Measurements from ENCODE around the gene ASL. TPM values are rescaled to one million over a fixed set of nuclear protein-coding genes. Genes with fewer than 3 reads are reported as not detected.
A peak's percentile ranks its signal among the peaks of the same experiment; 100 is the strongest.

ASL gene
- total RNA-seq, 1 experiment from 2014 or later: 56.5 TPM

GRCh38 chr7:66140924-66141323, 65.3 kb downstream of the ASL start:
- ChIA-PET POLR2A (interaction anchor here (0.8 to 1.7 kb wide), 3 partner anchors 9 to 353 kb away, joined by 3 to 12 read pairs (median 3); no protein-coding TSS in a partner anchor), CTCF (interaction anchor here (0.6 to 2.6 kb wide), 26 partner anchors 8 to 1125 kb away, joined by 3 to 9 read pairs (median 3); no protein-coding TSS in a partner anchor)
- no peak overlapping the region for H3K27ac Mint-ChIP-seq (ENCODE audit: low read depth, unreplicated experiment)
- peak; percentile 53 for TF ChIP-seq CTCF (IDR thresholded peaks at IDR 0.05; ENCODE audit: unreplicated experiment)
- peak; percentile 71 for DNase-seq (ENCODE audit: unreplicated experiment)
- intact Hi-C loops (cut with micrococcal nuclease): loop anchor here (1.0 kb wide), 1 partner anchor 352 kb away; no protein-coding TSS in a partner anchor
- no peak overlapping the region for H3K4me3 Mint-ChIP-seq (ENCODE audit: unreplicated experiment)
- no TSS peak for BruUV-seq (replicated peaks)
- peaks cover 19% of the 10 kb centered on the region for H3K4me1 Mint-ChIP-seq (ENCODE audit: insufficient read depth, unreplicated experiment)
- H3K9me3 Mint-ChIP-seq (ENCODE audit: unreplicated experiment): no peaks in the 10 kb centered on the region
- H3K27me3 Mint-ChIP-seq (ENCODE audit: insufficient read depth, unreplicated experiment): no peaks in the 10 kb centered on the region
- H3K36me3 Mint-ChIP-seq (ENCODE audit: insufficient read depth, unreplicated experiment): peaks cover 95% of the 10 kb centered on the region

DNA sequence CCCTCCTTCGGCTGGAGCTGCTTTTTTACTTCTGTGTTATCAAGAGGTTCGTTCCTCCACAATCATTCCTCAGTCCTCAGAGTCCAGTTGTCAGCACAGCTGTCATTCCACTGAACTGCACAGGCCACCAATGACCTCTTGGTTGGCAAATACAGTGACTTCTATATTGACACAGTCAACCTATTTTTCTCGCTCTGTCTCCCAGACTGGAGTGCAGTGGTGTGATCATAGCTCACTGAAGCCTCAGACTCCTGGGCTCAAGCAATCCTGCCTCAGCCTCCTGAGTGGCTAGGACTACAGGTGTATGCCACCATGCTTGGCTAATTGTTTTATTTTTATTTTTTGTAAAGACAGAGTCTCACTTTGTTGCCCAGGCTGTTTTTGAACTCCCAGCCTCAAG, 66.7 kb downstream of the ASL start:
- Mint-ChIP-seq H3K4me3 (ENCODE audit: unreplicated experiment) (no peak overlapping the region), H3K27ac (ENCODE audit: low read depth, unreplicated experiment) (peak overlapping the region; percentile 94)

GRCh38 chr7:66142996-66143395, 67.4 kb downstream of the ASL start:
- Mint-ChIP-seq H3K36me3 (ENCODE audit: insufficient read depth, unreplicated experiment) (peaks cover 92% of the 10 kb centered on the region), H3K9me3 (ENCODE audit: unreplicated experiment) (no peaks in the 10 kb centered on the region), H3K27me3 (ENCODE audit: insufficient read depth, unreplicated experiment) (no peaks in the 10 kb centered on the region), H3K4me3 (ENCODE audit: unreplicated experiment) (peak overlapping the region; percentile 44), H3K27ac (ENCODE audit: low read depth, unreplicated experiment) (peak overlapping the region; percentile 94), H3K4me1 (ENCODE audit: insufficient read depth, unreplicated experiment) (peaks cover 19% of the 10 kb centered on the region)
- TF ChIP-seq CTCF (IDR thresholded peaks at IDR 0.05; ENCODE audit: unreplicated experiment): no peak
- no TSS peak for BruUV-seq (replicated peaks)
- CTCF ChIA-PET: interaction anchor here (1.0 to 2.6 kb wide), 3 partner anchors 10 to 351 kb away, joined by 3 to 9 read pairs (median 3); no protein-coding TSS in a partner anchor
- POLR2A ChIA-PET: interaction anchor here (0.7 kb wide), 1 partner anchor 123 kb away, joined by 3 read pairs; no protein-coding TSS in a partner anchor
- peak; percentile 27 for DNase-seq (ENCODE audit: unreplicated experiment)
- intact Hi-C loops (cut with micrococcal nuclease): no loop called here

More for the DNA sequence above, 66.7 kb downstream of the ASL start:
- ChIA-PET POLR2A (interaction anchor here (0.6 to 0.9 kb wide), 2 partner anchors 12 to 342 kb away, joined by 3 read pairs; no protein-coding TSS in a partner anchor), CTCF (interaction anchor here (0.5 to 2.6 kb wide), 5 partner anchors 11 to 352 kb away, joined by 3 to 9 read pairs (median 3); no protein-coding TSS in a partner anchor)
- Mint-ChIP-seq H3K4me1 (ENCODE audit: insufficient read depth, unreplicated experiment) (peaks cover 19% of the 10 kb centered on the region), H3K9me3 (ENCODE audit: unreplicated experiment) (no peaks in the 10 kb centered on the region), H3K36me3 (ENCODE audit: insufficient read depth, unreplicated experiment) (peaks cover 92% of the 10 kb centered on the region), H3K27me3 (ENCODE audit: insufficient read depth, unreplicated experiment) (no peaks in the 10 kb centered on the region)
- BruUV-seq (replicated peaks): no TSS peak
- no peak for DNase-seq (ENCODE audit: unreplicated experiment)
- intact Hi-C loops (cut with micrococcal nuclease): no loop called here
- no peak for TF ChIP-seq CTCF (IDR thresholded peaks at IDR 0.05; ENCODE audit: unreplicated experiment)

Other genes starting within 250 kb of the ASL start
- gene VKORC1L1, start 202.7 kb upstream of the ASL start, total RNA-seq (2022): 28.7 and 32.1 TPM in 2 replicates
- gene GUSB, start 93.6 kb upstream of the ASL start, total RNA-seq (2022): 35.0 and 36.9 TPM in 2 replicates
- 27.5 and 39.8 TPM in 2 replicates for gene CRCP, start 39.0 kb downstream of the ASL start, total RNA-seq (2022)
- gene TPST1, start 129.5 kb downstream of the ASL start, total RNA-seq (2022): 3.2 and 8.7 TPM in 2 replicates

Data from MCF 10A (cell line).